Breast epithelium (tissue), 3 donors: ENCODE measurements around the gene PTH1R.

ENCODE experiments used
- POLR2A ChIP-seq: fragments of 450-650 bp; IDR thresholded peaks from one replicate; pipeline ENCODE4 v1.6.1; 2016; ENCODE audit warnings: antibody characterized with exemption, mild to moderate bottlenecking, moderate library complexity
- TF ChIP-seq, protein P1 (sequence below), 3 donors: fragments of 450-650 bp; IDR thresholded peaks; one replicate each; pipeline ENCODE4 v1.5.1; 2016 to 2017; ENCODE audit warnings: antibody characterized with exemption in 3 of 3, mild to moderate bottlenecking in 3 of 3, moderate library complexity in 3 of 3

DNA sequence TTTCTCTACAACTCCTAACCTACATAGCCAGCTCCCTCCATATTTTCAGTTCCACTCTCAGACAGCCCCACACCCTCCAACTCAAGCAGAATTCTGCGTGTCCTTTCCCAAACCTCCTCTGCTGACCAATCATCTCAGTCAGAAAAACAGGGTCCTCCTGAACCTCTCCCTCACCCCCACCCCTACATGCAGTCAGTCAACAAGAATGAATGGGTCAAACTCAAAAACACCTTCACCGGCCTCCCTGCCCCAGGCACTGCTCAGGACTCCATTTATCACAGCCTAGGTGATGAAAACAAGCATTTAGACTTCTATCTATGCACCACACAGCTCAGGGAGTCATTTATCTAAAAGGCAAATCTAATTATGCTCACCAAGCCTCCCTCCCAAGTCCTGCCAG, 46.7 kb upstream of the PTH1R start:
- TF ChIP-seq, protein P1, sequence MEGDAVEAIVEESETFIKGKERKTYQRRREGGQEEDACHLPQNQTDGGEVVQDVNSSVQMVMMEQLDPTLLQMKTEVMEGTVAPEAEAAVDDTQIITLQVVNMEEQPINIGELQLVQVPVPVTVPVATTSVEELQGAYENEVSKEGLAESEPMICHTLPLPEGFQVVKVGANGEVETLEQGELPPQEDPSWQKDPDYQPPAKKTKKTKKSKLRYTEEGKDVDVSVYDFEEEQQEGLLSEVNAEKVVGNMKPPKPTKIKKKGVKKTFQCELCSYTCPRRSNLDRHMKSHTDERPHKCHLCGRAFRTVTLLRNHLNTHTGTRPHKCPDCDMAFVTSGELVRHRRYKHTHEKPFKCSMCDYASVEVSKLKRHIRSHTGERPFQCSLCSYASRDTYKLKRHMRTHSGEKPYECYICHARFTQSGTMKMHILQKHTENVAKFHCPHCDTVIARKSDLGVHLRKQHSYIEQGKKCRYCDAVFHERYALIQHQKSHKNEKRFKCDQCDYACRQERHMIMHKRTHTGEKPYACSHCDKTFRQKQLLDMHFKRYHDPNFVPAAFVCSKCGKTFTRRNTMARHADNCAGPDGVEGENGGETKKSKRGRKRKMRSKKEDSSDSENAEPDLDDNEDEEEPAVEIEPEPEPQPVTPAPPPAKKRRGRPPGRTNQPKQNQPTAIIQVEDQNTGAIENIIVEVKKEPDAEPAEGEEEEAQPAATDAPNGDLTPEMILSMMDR (IDR thresholded peaks at IDR 0.05), result no peak
- no peak for TF ChIP-seq POLR2A
